BLaER1 (cell line): ENCODE results near the gene TENM4.
"Not testable (repeated sequence)": the region's sequence is repeated elsewhere in the genome, so short reads cannot be mapped to it uniquely, and the experiment has no call there.

Source experiments
- H3K27ac ChIP-seq: shearing (Covaris generic); formaldehyde crosslinking; 2 replicates; pipeline ENCODE4 v1.8.1; 2022
- H3K27me3 ChIP-seq: shearing (Covaris generic); formaldehyde crosslinking; 2 replicates; pipeline ENCODE4 v1.8.1; 2022
- H3K36me3 ChIP-seq: shearing (Covaris generic); formaldehyde crosslinking; 2 replicates; pipeline ENCODE4 v1.8.1; 2022
- H3K4me1 ChIP-seq: shearing (Covaris generic); formaldehyde crosslinking; 2 replicates; pipeline ENCODE4 v1.8.1; 2022
- H3K4me2 ChIP-seq: shearing (Covaris generic); formaldehyde crosslinking; 2 replicates; pipeline ENCODE4 v1.8.1; 2022
- H3K4me3 ChIP-seq: shearing (Covaris generic); formaldehyde crosslinking; 2 replicates; pipeline ENCODE4 v1.8.1; 2022
- H3K9ac ChIP-seq: shearing (Covaris generic); formaldehyde crosslinking; 2 replicates; pipeline ENCODE4 v1.8.1; 2022
- H3K9me3 ChIP-seq: shearing (Covaris generic); formaldehyde crosslinking; 2 replicates; pipeline ENCODE4 v1.8.1; 2022
- H4K20me1 ChIP-seq: shearing (Covaris generic); formaldehyde crosslinking; 2 replicates; pipeline ENCODE4 v1.8.1; 2022
- Cebpa-rat ChIP-seq: shearing (Covaris generic); IDR thresholded peaks from 2 replicates; pipeline ENCODE4 v1.8.1; 2022

Gene TENM4

DNA sequence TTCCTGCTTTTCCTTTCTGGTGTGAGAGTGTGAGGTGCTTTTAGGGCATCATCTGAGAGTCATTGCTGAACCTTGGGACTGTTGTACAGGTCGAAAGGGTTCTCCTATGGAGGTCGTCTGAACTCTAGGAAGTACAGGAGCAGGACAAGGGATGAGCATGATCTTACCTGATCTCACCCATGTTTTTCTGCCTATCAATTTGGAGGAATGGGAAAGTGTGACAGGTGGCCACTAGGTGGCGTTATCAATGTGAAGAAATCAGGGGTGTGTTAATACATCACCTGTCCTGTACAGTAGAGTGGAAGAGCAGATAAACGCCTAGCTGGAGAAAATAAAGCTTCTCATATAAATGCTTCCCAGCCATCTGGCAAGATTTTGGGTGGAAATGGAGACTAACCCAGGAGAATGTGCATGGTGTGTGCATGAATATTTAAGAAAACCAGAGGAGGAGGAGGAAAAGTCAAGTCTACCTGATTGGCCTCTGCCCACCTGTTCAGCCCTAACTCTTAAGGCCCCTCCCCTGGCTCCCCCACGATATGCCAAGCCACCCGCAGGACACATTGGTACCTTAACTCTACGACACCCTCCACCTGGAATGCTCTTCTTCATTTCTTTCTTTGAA, 794.2 kb downstream of the TENM4 start:
- no peak overlapping the region for H3K4me3 ChIP-seq
- no peak for TF ChIP-seq Cebpa-rat
- no peak overlapping the region for H3K27ac ChIP-seq
- no peak overlapping the region for H3K4me2 ChIP-seq
- H3K4me1 ChIP-seq: no peaks in the 10 kb centered on the region; the same call in 1 of the 2 replicates
- H4K20me1 ChIP-seq: no peaks in the 10 kb centered on the region
- H3K9ac ChIP-seq: no peak overlapping the region
- H3K27me3 ChIP-seq: no peaks in the 10 kb centered on the region
- no peaks in the 10 kb centered on the region for H3K9me3 ChIP-seq
- H3K36me3 ChIP-seq: no peaks in the 10 kb centered on the region

- H3K27ac ChIP-seq: no peak overlapping the region
- no peak overlapping the region for H3K9ac ChIP-seq
- H3K36me3 ChIP-seq: no peaks in the 10 kb centered on the region
- H3K9me3 ChIP-seq: no peaks in the 10 kb centered on the region
- no peak overlapping the region for H3K4me3 ChIP-seq
- no peaks in the 10 kb centered on the region for H4K20me1 ChIP-seq
- TF ChIP-seq Cebpa-rat: no peak
- no peaks in the 10 kb centered on the region; the same call in 1 of the 2 replicates for H3K4me1 ChIP-seq
- no peaks in the 10 kb centered on the region for H3K27me3 ChIP-seq
- 0 out of 2 replicates have a peak overlapping the region, but pooled peaks have one; percentile 13 for H3K4me2 ChIP-seq
These were observed 795.3 kb downstream of the TENM4 start for GRCh38 chr11:78645226-78646202.

DNA sequence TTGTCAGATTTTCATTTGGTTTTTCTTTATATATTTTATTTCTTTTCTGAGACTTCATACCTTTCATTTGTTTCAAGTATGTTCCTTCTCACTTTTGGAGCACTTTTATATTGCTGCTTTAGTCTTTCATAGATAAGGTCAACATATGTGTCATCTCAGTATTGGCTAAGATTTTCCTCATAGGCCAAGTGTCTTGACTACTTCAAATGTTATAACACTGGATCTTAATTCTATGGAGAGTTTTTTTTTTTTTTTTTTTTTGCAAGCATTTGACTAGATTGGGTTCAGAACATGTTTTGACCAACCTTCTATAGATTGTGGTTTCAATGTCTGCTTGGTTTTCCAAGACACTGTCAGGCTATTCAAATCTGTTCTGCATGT, 797.2 kb downstream of the TENM4 start:
- Histone ChIP-seq H3K9ac (no peak overlapping the region), H4K20me1 (no peaks in the 10 kb centered on the region), H3K27me3 (no peaks in the 10 kb centered on the region), H3K27ac (no peak overlapping the region), H3K4me1 (no peaks in the 10 kb centered on the region; the same call in 1 of the 2 replicates), H3K36me3 (no peaks in the 10 kb centered on the region), H3K9me3 (peaks cover 5% of the 10 kb centered on the region), H3K4me2 (no peak overlapping the region), H3K4me3 (no peak overlapping the region)
- TF ChIP-seq Cebpa-rat: no peak

- Histone ChIP-seq H3K9ac (no peak overlapping the region), H3K4me1 (no peaks in the 10 kb centered on the region), H3K27me3 (no peaks in the 10 kb centered on the region), H3K4me2 (no peak overlapping the region), H3K4me3 (no peak overlapping the region), H4K20me1 (no peaks in the 10 kb centered on the region), H3K9me3 (peaks cover 7% of the 10 kb centered on the region), H3K36me3 (no peaks in the 10 kb centered on the region), H3K27ac (no peak overlapping the region)
- TF ChIP-seq Cebpa-rat: no peak
These were observed 797.7 kb downstream of the TENM4 start for GRCh38 chr11:78642979-78643675.

DNA sequence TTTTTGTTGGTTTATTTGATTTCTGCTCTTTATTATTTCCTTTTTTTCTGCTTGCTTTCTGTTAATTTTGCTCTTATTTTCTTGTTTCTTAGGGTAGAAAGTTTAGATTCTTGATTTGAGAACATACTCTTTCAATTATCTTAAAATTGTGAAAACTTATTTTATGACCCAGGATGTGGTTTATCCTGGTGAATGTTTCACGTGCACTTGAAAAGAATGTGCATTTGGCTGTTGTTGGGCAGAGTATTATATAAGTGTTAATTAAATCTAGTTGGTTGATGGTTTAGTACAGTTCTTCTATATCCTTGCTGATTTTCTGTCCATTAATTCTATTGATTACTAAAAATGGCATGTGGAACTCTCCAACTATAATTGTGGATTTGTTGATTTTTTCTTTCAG, 799.3 kb downstream of the TENM4 start:
- Histone ChIP-seq H4K20me1 (no peaks in the 10 kb centered on the region), H3K4me1 (no peaks in the 10 kb centered on the region), H3K9ac (no peak overlapping the region), H3K36me3 (no peaks in the 10 kb centered on the region), H3K27me3 (no peaks in the 10 kb centered on the region), H3K27ac (no peak overlapping the region), H3K9me3 (peaks cover 7% of the 10 kb centered on the region), H3K4me3 (no peak overlapping the region), H3K4me2 (no peak overlapping the region)
- no peak for TF ChIP-seq Cebpa-rat

DNA sequence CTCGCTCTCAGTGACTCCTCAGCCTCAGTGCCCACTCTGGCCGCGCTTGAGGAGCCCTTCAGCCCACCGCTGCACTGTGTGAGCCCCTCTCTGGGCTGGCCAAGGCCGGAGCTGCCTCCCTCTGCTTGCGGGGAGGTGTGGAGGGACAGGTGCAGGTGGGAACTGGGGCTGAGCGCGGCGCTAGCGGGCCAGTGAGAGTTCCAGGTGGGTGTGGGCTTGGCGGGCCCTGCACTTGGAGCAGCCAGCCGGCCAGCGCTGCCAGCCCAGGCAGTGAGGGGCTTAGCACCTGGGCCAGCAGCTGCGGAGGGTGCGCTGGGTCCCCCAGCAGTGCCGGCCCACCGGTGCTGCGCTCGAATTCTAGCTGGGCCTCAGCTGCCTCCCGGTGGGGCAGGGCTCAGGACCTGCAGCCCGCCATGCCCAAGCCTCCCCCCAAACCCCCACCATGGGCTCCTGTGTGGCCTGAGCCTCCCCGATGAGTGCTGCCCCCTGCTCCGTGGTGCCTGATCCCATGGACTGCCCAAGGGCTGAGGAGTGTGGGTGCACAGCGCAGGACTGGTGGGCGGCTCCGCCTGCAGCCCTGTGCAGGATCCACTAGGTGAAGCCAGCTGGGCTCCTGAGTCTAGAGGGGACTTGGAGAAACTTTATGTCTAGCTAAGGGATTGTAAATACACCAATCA, 802.0 kb downstream of the TENM4 start:
- H3K9me3 ChIP-seq: peaks cover 14% of the 10 kb centered on the region
- no peaks in the 10 kb centered on the region for H3K27me3 ChIP-seq
- no peak for TF ChIP-seq Cebpa-rat
- H3K4me3 ChIP-seq: no peak overlapping the region
- no peaks in the 10 kb centered on the region for H4K20me1 ChIP-seq
- no peak overlapping the region for H3K27ac ChIP-seq
- H3K9ac ChIP-seq: no peak overlapping the region
- no peaks in the 10 kb centered on the region for H3K4me1 ChIP-seq
- no peak overlapping the region for H3K4me2 ChIP-seq
- no peaks in the 10 kb centered on the region for H3K36me3 ChIP-seq

GRCh38 chr11:78637527-78637926, 803.3 kb downstream of the TENM4 start:
- not testable (repeated sequence) for H3K4me2 ChIP-seq, H3K27me3 ChIP-seq, H3K27ac ChIP-seq, H3K9ac ChIP-seq, H3K4me3 ChIP-seq, H4K20me1 ChIP-seq, H3K4me1 ChIP-seq, H3K36me3 ChIP-seq
- H3K9me3 ChIP-seq: peaks cover 24% of the 10 kb centered on the region

- no peak overlapping the region for H3K9ac ChIP-seq
- H3K4me2 ChIP-seq: no peak overlapping the region
- H3K27ac ChIP-seq: no peak overlapping the region
- H3K36me3 ChIP-seq: no peaks in the 10 kb centered on the region
- no peak for TF ChIP-seq Cebpa-rat
- no peak overlapping the region for H3K4me3 ChIP-seq
- peaks cover 30% of the 10 kb centered on the region for H3K9me3 ChIP-seq
- H3K27me3 ChIP-seq: no peaks in the 10 kb centered on the region
- H3K4me1 ChIP-seq: no peaks in the 10 kb centered on the region
- H4K20me1 ChIP-seq: no peaks in the 10 kb centered on the region
These were observed 804.9 kb downstream of the TENM4 start for GRCh38 chr11:78635814-78636506.
